GM12878 (cell line): ENCODE measurements around the gene ELOVL5. TPM values are rescaled to one million over a fixed set of nuclear protein-coding genes. Genes with fewer than 3 reads are reported as not detected.
A peak's percentile ranks its signal among the peaks of the same experiment; 100 is the strongest.

Experiments
- ATAC-seq: fragments of 200-7000 bp; cut with Tn5 transposase; 3 replicates; pipeline ENCODE4 v1.9.1; 2020; ENCODE audit warnings: mild to moderate bottlenecking, moderate library complexity
- BruUV-seq: library from RNA; stranded (reverse); fragments of 400-500 nt; replicated peaks from 2 replicates; lab custom pipeline; 2021; lab: Mats Ljungman, UMichigan
- CTCF ChIA-PET: fragments of 300-600 bp; sonication (Branson Sonifier 250); formaldehyde crosslinking; extraction: SDS; loops from one replicate; lab custom pipeline; 2021; ENCODE audit warnings: inconsistent platforms; lab: Yijun Ruan, JAX
- POLR2A ChIA-PET: fragments of 350-600 bp; formaldehyde crosslinking; extraction: SDS; loops from one replicate; lab custom pipeline; 2021; ENCODE audit warnings: inconsistent platforms; lab: Charles Lee
- RAD21 ChIA-PET: fragments of 300-600 bp; sonication (Branson Sonifier 250); formaldehyde crosslinking; loops from one replicate; lab custom pipeline; 2023; ENCODE audit warnings: antibody characterized with exemption; ENCODE audit not compliant: unreplicated experiment; lab: Charles Lee
- SMC1A ChIA-PET: fragments of 300-600 bp; sonication (Branson Sonifier 250); formaldehyde crosslinking; loops from one replicate; lab custom pipeline; 2023; ENCODE audit not compliant: unreplicated experiment, uncharacterized antibody; lab: Charles Lee
- DNase-seq: peaks from one replicate; pipeline ENCODE4 v3.0.0-alpha.2; 2011; ENCODE audit warnings: low read depth, low spot score
- FAIRE-seq: peaks from 3 replicates; lab custom pipeline; 2011; peaks lifted over from hg19 to GRCh38; lab: Jason Lieb, UNC
- H2AFZ ChIP-seq: 2 replicates; pipeline ENCODE4 v1.6.0; 2011; ENCODE audit warnings: low read depth, low read length, control low read depth; ENCODE audit not compliant: control insufficient read depth
- H3K27ac ChIP-seq: 2 replicates; pipeline ENCODE4 v1.5.1; 2011; ENCODE audit warnings: control low read depth; ENCODE audit not compliant: control insufficient read depth, insufficient read depth
- H3K27me3 ChIP-seq, 2 experiments: replicated peaks in 1 of 2; 2 replicates each; pipeline versions ENCODE4 v1.6.0 to v1.6.1; 2011; ENCODE audit warnings: low read length in 1 of 2; ENCODE audit not compliant: control insufficient read depth in 2 of 2, insufficient read depth in 2 of 2
- H3K36me3 ChIP-seq, 2 experiments: 2 replicates each; pipeline ENCODE4 v1.5.1; 2011; ENCODE audit warnings: low read length in 1 of 2; ENCODE audit not compliant: control insufficient read depth in 2 of 2, insufficient read depth in 2 of 2
- H3K4me1 ChIP-seq: 2 replicates; pipeline ENCODE4 v1.6.1; 2011; ENCODE audit warnings: mild to moderate bottlenecking, low read length, moderate library complexity, mixed read lengths; ENCODE audit not compliant: control insufficient read depth, insufficient read depth
- H3K4me2 ChIP-seq: 2 replicates; pipeline ENCODE4 v1.6.0; 2011; ENCODE audit warnings: control low read depth; ENCODE audit not compliant: control insufficient read depth, insufficient read depth
- H3K4me3 ChIP-seq: fragments of 200-600 bp; sonication (generic); 2 replicates; pipeline ENCODE4 v1.5.1; 2016
- H3K79me2 ChIP-seq: 2 replicates; pipeline ENCODE4 v1.6.0; 2011; ENCODE audit warnings: low read length; ENCODE audit not compliant: control insufficient read depth, insufficient read depth
- H3K9ac ChIP-seq: 2 replicates; pipeline ENCODE4 v1.8.0; 2011; ENCODE audit warnings: low read length, control low read depth, mixed read lengths; ENCODE audit not compliant: control insufficient read depth, insufficient read depth
- H3K9me3 ChIP-seq: replicated peaks from 3 replicates; pipeline ENCODE4 v1.5.1; 2011; ENCODE audit warnings: mild to moderate bottlenecking, low read length; ENCODE audit not compliant: control insufficient read depth, insufficient read depth
- H4K20me1 ChIP-seq: 2 replicates; pipeline ENCODE4 v1.6.0; 2011; ENCODE audit not compliant: control insufficient read depth, insufficient read depth
- BCL3 ChIP-seq: IDR thresholded peaks from 2 replicates; pipeline ENCODE4 v1.6.1; 2011; ENCODE audit warnings: borderline replicate concordance, low read depth, mild to moderate bottlenecking, moderate library complexity, low read length; ENCODE audit not compliant: insufficient read depth, poor library complexity, severe bottlenecking
- MEF2B ChIP-seq: fragments of 450-650 bp; IDR thresholded peaks from 2 replicates; pipeline ENCODE4 v1.6.1; 2018; ENCODE audit warnings: mild to moderate bottlenecking, moderate library complexity; ENCODE audit not compliant: partially characterized antibody, poor library complexity, severe bottlenecking
- WGBS: methylation state at CpG from one replicate; pipeline ENCODE4 v1.1.6; 2016; ENCODE audit warnings: low lambda C conversion rate; ENCODE audit not compliant: insufficient replicate concordance, insufficient coverage; ENCODE audit errors: missing lambda C conversion rate; 5-methylcytosine and 5-hydroxymethylcytosine counted together
- in situ Hi-C: fragments of 300-500 bp; cut with MboI; formaldehyde crosslinking; loops from 9 replicates; pipeline ENCODE4 v1.14.3; 2018; ENCODE audit warnings: mixed read lengths
- intact Hi-C: fragments of 100-400 bp; cut with micrococcal nuclease; formaldehyde crosslinking; loops from one replicate; pipeline ENCODE4 v1.14.2; 2022; ENCODE audit not compliant: unreplicated experiment
- polyA plus RNA-seq, 11 experiments: library from polyadenylated mRNA; depleted of rRNA in 4 of 11; unstranded in 6 of 11; stranded (reverse) in 5 of 11; fragments of >200 nt; fragmentation: Nextera tagmentation in 4 of 11; fragmentation: Illumina TruSeq in 1 of 11; extraction: Ambion mirVana in 4 of 11; extraction: Trizol in 1 of 11; gene quantifications; 1 replicate in 1 of 11; 2 replicates in 10 of 11; pipeline versions ENCODE4 v1.2.1 to v1.2.3, GENCODE V29; 2011 to 2016; ENCODE audit warnings: inconsistent platforms in 2 of 11, missing spikeins in 2 of 11, low read depth in 1 of 11
- total RNA-seq, 4 experiments: library from RNA; depleted of rRNA in 3 of 4; stranded (reverse); fragments of >200 nt in 3 of 4; fragmentation: Illumina TruSeq in 1 of 4; extraction: Trizol in 1 of 4; gene quantifications; 2 replicates each; pipeline versions ENCODE4 v1.2.1 to v1.2.3, GENCODE V29; 2013 to 2021

Gene ELOVL5
- total and polyA plus RNA-seq, 10 of the 15 experiments (the other 5 are each of a cell fraction or from before 2014, with no cell fraction given), result 156 to 241 (median 196) TPM

DNA sequence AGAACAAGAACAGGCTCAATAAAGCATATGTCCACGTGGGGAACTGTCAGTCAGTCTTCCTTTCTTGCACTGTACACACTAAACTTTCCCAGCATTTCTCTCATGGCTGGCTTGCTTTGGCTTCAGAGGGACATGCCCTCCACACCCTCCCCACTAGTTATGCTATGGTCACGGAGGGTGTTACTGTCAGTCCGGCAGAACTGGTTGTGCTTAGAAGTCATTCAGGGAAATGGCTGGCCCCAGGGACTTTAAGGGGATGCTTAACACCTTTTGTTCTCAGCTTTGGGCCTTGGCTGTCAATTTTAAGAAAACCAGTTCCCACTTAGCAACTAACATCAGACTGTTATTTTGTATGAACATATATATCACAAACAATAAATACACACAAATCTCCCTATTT is 55.1 kb downstream of the ELOVL5 start:
- SMC1A ChIA-PET, result interaction anchor here (0.7 to 4.7 kb wide), 16 partner anchors 9 to 154 kb away, joined by 3 to 25 read pairs (median 5); no protein-coding TSS in a partner anchor
- 78% methylated on average over 3 of the region's 3 CpGs for WGBS
- CTCF ChIA-PET, result interaction anchor here (1.1 to 2.0 kb wide), 11 partner anchors 16 to 146 kb away, joined by 3 to 8 read pairs (median 6); no protein-coding TSS in a partner anchor
- TSS peak; percentile 42 for BruUV-seq
- peaks cover 8 to 11% of the 10 kb centered on the region in 2 experiments; a peak in 2 of 4 replicates for H3K36me3 ChIP-seq
- no peak overlapping the region for H3K4me2 ChIP-seq
- no peak overlapping the region for H3K27ac ChIP-seq
- POLR2A ChIA-PET, result interaction anchor here (1.0 kb wide), 1 partner anchor 9 kb away, joined by 3 read pairs; no protein-coding TSS in a partner anchor
- H3K9me3 ChIP-seq, result no peaks in the 10 kb centered on the region
- no peak overlapping the region for H3K4me3 ChIP-seq
- H4K20me1 ChIP-seq, result no peaks in the 10 kb centered on the region
- in situ Hi-C loops, result no loop called here
- peaks cover 7% of the 10 kb centered on the region for H3K79me2 ChIP-seq
- H3K9ac ChIP-seq, result no peak overlapping the region
- intact Hi-C loops, result loop anchor here (5.0 kb wide), 1 partner anchor 121 kb away; no protein-coding TSS in a partner anchor
- no peaks in the 10 kb centered on the region for H3K27me3 ChIP-seq
- no peak for FAIRE-seq
- no peak for ATAC-seq
- no peak overlapping the region for H2AFZ ChIP-seq
- RAD21 ChIA-PET, result interaction anchor here (0.9 to 2.8 kb wide), 6 partner anchors 8 to 192 kb away, joined by 3 to 13 read pairs (median 3); no protein-coding TSS in a partner anchor
- no peak for DNase-seq
- no peaks in the 10 kb centered on the region for H3K4me1 ChIP-seq
- TF ChIP-seq BCL3, result no peak
- peak; percentile 61 for TF ChIP-seq MEF2B
- TF ChIP-seq, all 136 proteins: peak for 1
